Lung (tissue), 12 donors: ENCODE results near the gene KLK15. TPM values are rescaled to one million over a fixed set of nuclear protein-coding genes. Genes with fewer than 3 reads are reported as not detected.

Source experiments
- ATAC-seq: fragments of 200-7000 bp; cut with Tn5 transposase; one replicate; pipeline ENCODE4 v1.9.1; 2020; ENCODE audit warnings: moderate number of reproducible peaks; ENCODE audit not compliant: insufficient read depth, low FRiP score
- DNase-seq, 3 donors: peaks; one replicate each; pipeline ENCODE4 v3.0.0-alpha.2; 2013 to 2017
- H3K27ac ChIP-seq, 2 donors: one replicate each; pipeline ENCODE4 v1.5.1; 2013; ENCODE audit warnings: mild to moderate bottlenecking in 2 of 2, moderate library complexity in 2 of 2, control low read depth in 1 of 2, inconsistent platforms in 1 of 2, low read depth in 1 of 2, low read length in 1 of 2
- H3K27me3 ChIP-seq, 3 donors: one replicate each; pipeline ENCODE4 v1.5.1; 2013; ENCODE audit warnings: low read length in 2 of 3; ENCODE audit not compliant: control insufficient read depth in 3 of 3, insufficient read depth in 3 of 3
- H3K36me3 ChIP-seq, 4 donors: one replicate each; pipeline ENCODE4 v1.5.1; 2013; ENCODE audit warnings: low read length in 4 of 4, mild to moderate bottlenecking in 1 of 4, moderate library complexity in 1 of 4; ENCODE audit not compliant: control insufficient read depth in 4 of 4, insufficient read depth in 4 of 4
- H3K4me1 ChIP-seq, 5 donors: one replicate each; pipeline ENCODE4 v1.5.1; 2013; ENCODE audit warnings: low read length in 5 of 5, mild to moderate bottlenecking in 2 of 5, moderate library complexity in 1 of 5; ENCODE audit not compliant: control insufficient read depth in 5 of 5, insufficient read depth in 5 of 5
- H3K4me3 ChIP-seq: one replicate; pipeline ENCODE4 v1.5.1; 2013; ENCODE audit warnings: mild to moderate bottlenecking, control low read depth, moderate library complexity
- H3K9ac ChIP-seq, 2 donors: one replicate each; pipeline ENCODE4 v1.5.1; 2013; ENCODE audit warnings: low read length in 2 of 2, control low read depth in 1 of 2; ENCODE audit not compliant: insufficient read depth in 1 of 2
- H3K9me3 ChIP-seq, 4 donors: one replicate each; pipeline ENCODE4 v1.5.1; 2013; ENCODE audit warnings: low read length in 3 of 4, mild to moderate bottlenecking in 1 of 4, moderate library complexity in 1 of 4; ENCODE audit not compliant: control insufficient read depth in 4 of 4, insufficient read depth in 3 of 4
- CTCF ChIP-seq: IDR thresholded peaks from 2 replicates; pipeline ENCODE4 v1.5.1; 2012; ENCODE audit warnings: mild to moderate bottlenecking; ENCODE audit errors: control extremely low read depth, extremely low read depth
- WGBS, 2 donors: extraction: QIAGEN DNeasy Blood & Tissue Kit; methylation state at CpG; one replicate each; pipeline ENCODE4 v1.1.7; 2013; 5-methylcytosine and 5-hydroxymethylcytosine counted together
- polyA plus RNA-seq, 2 donors: library from polyadenylated mRNA; stranded (reverse); fragments of 200-250 nt; gene quantifications; one replicate each; pipeline ENCODE4 v1.2.1, GENCODE V29; 2013
- total RNA-seq, 2 donors: library from RNA; depleted of rRNA in 1 of 2; stranded (reverse); fragments of >200 nt in 1 of 2; gene quantifications; one replicate each; pipeline ENCODE4 v1.2.1, GENCODE V29; 2014 to 2021
- donor health status: control.
- donor health status: control.
- donor health status: Bipolar disorder and iron deficiency.
- donor health status: healthy.
- donor health status: DM: yes; HTN: yes; CAD: no.

Gene KLK15
- total and polyA plus RNA-seq, 4 donors, result not detected

- WGBS, 2 donors, result 86 to 87% methylated on average over 13 of the region's 13 CpGs
These were observed 40.8 kb downstream of the KLK15 start for GRCh38 chr19:50792272-50793250.

GRCh38 chr19:50791594-50792271 lies 41.6 kb downstream of the KLK15 start:
- ATAC-seq (no peak), DNase-seq (peak in 1 of 3 donors; percentile 26)
- no peaks in the 10 kb centered on the region for H3K27me3 ChIP-seq
- no peak overlapping the region for H3K27ac ChIP-seq
- no peaks in the 10 kb centered on the region for H3K4me1 ChIP-seq
- H3K36me3 ChIP-seq, result peaks cover 0 to 9% (median 1%) of the 10 kb centered on the region in 4 donors
- 77 to 87% methylated on average over 44 to 47 of the region's 47 CpGs for WGBS, 2 donors
- H3K9me3 ChIP-seq, result no peaks in the 10 kb centered on the region
- H3K9ac ChIP-seq, result no peak overlapping the region
- no peak for TF ChIP-seq CTCF
- H3K4me3 ChIP-seq, result no peak overlapping the region

More at GRCh38 chr19:50792272-50793250, 40.8 kb downstream of the KLK15 start:
- no peak for TF ChIP-seq CTCF
- no peaks in the 10 kb centered on the region for H3K27me3 ChIP-seq
- no peak for ATAC-seq
- H3K4me3 ChIP-seq, result no peak overlapping the region
- DNase-seq, result no peak
- H3K9me3 ChIP-seq, result no peaks in the 10 kb centered on the region
- H3K9ac ChIP-seq, result no peak overlapping the region
- no peak overlapping the region for H3K27ac ChIP-seq
- peaks cover 0 to 15% (median 3%) of the 10 kb centered on the region in 4 donors for H3K36me3 ChIP-seq
- H3K4me1 ChIP-seq, result no peaks in the 10 kb centered on the region

GRCh38 chr19:50790922-50791467 lies 42.4 kb downstream of the KLK15 start:
- Histone ChIP-seq H3K4me1 (no peaks in the 10 kb centered on the region), H3K4me3 (no peak overlapping the region), H3K27me3 (no peaks in the 10 kb centered on the region), H3K36me3 (peaks cover 0 to 8% (median 0%) of the 10 kb centered on the region in 4 donors), H3K9me3 (no peaks in the 10 kb centered on the region), H3K9ac (no peak overlapping the region), H3K27ac (no peak overlapping the region)
- DNase-seq, result peak in 2 of 3 donors; percentile 33 to 55
- TF ChIP-seq CTCF, result no peak
- ATAC-seq, result no peak
- 91 to 93% methylated on average over 6 of the region's 6 CpGs for WGBS, 2 donors
